Measurements from ENCODE around the gene DOCK9.
"Not testable (repeated sequence)": the region's sequence is repeated elsewhere in the genome, so short reads cannot be mapped to it uniquely, and the experiment has no call there.

The DOCK9 gene

DNA sequence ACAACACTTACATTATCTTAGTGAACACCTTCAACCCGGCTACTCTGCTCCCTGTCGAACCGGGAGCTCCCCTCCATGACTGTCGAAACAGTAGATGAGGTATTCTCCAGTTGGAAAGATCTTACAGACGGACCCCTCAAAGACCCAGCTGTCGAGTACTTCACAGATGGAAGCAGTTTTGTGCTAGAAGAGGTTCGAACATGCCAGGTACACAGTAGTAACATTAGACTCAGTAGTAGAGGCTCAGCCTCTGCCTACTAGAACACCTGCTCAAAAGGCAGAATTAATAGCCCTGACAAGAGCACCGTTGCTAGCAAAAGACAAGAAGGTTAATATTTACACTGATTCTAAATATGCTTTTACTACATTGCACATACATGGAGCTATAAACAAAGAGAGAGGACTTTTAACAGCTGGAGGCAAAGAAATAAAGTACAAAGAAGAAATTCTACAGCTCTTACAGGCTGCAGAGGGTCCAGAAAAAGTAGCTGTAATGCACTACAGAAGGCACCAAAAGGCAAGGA lies 211.8 kb downstream of the DOCK9 start:
- TF ChIP-seq, protein P1, sequence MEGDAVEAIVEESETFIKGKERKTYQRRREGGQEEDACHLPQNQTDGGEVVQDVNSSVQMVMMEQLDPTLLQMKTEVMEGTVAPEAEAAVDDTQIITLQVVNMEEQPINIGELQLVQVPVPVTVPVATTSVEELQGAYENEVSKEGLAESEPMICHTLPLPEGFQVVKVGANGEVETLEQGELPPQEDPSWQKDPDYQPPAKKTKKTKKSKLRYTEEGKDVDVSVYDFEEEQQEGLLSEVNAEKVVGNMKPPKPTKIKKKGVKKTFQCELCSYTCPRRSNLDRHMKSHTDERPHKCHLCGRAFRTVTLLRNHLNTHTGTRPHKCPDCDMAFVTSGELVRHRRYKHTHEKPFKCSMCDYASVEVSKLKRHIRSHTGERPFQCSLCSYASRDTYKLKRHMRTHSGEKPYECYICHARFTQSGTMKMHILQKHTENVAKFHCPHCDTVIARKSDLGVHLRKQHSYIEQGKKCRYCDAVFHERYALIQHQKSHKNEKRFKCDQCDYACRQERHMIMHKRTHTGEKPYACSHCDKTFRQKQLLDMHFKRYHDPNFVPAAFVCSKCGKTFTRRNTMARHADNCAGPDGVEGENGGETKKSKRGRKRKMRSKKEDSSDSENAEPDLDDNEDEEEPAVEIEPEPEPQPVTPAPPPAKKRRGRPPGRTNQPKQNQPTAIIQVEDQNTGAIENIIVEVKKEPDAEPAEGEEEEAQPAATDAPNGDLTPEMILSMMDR (conservative IDR thresholded peaks at IDR 0.05): no peak
- H3K27ac ChIP-seq: peak overlapping the region; percentile 43

DNA sequence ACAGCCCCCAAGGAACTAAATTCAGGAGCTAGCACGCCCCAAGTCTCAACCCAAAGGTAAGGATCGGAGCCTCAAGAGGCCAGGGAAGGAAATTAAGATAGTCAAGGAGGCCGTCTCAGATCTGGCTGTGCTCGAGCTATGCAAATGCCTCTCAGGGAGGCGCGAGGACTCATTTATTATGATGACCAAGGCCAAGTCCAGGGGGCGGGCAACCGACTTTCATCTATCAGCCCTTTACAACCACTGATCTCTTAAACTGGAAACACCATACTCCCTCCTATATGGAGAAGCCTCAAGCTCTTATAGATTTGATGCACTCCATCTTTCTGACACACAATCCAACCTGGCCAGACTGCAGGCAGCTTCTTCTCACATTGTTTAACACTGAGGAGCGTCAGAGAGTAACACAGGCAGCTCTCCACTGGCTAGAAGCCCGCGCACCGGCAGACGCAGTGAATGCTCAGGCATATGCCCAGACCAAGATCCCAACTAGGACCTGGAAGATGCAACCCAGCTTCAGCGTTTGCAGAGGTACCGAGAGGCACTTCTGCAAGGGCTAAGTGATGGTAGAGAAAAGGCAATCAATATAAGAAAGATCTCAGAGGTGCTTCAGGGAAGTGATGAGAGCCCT lies 215.8 kb downstream of the DOCK9 start:
- TF ChIP-seq, protein P1 (conservative IDR thresholded peaks at IDR 0.05): no peak
- H3K27ac ChIP-seq: no peak overlapping the region

DNA sequence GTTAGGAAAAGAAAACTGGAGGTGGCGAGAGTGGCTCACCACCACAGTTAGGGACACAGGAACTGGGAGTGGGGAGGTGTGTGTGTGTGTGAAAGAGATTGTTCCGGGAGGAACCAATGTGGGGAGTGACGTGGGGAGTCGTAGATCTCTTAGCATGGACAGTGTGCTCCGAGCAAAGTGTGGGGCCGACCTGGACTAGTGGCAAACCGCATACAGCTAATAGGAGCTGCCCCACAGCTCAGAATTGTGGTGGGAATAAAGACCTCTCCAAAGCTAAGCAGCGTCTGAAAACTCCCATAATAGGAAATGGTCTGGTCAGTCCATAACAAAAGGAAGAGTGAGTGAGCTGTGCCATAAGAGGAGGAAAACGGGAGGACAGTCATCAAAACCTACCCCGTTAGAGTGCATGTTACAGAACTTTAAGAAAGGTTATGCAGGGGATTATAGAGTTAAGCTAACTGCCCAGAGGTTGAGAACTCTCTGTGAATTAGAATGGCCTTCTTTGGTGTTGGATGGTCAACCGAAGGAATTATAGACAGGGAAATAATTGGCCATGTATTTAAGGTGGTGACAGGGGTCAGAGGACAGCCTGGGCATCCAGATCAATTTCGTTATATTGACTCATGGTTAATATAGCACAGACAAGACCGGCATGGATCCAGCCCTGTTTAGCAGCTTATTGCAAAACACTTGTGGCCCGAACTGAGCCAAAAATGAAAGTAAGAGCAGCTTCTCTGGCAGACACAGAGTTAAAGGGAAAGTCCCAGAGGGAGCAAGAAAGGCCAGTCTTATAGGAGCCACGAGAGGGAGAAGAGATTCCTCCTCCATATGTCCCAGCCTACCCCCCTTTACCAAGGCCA lies 216.5 kb downstream of the DOCK9 start:
- H3K27ac ChIP-seq: no peak overlapping the region
- TF ChIP-seq, protein P1 (conservative IDR thresholded peaks at IDR 0.05): no peak

DNA sequence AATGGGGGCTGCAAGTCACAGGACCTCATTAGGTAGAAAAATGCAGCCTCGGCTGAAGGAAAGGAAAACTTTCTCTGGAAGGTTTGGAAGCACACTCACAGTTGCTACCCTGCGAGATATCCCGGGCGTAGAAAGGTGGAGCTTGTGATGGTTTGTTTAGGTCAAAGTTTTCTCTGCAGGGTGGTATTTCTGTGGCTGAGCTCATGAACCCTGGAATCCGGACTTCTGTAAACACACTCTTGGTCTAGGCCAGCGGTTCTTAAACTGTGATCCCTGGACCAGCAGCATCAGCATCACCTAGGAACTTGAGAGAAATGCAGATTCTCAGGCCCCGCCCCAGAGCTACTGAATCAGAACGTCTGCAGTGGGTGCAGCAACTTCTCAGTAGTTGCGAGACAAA lies 222.1 kb downstream of the DOCK9 start:
- TF ChIP-seq, protein P1 (conservative IDR thresholded peaks at IDR 0.05): no peak
- no peak overlapping the region for H3K27ac ChIP-seq

DNA sequence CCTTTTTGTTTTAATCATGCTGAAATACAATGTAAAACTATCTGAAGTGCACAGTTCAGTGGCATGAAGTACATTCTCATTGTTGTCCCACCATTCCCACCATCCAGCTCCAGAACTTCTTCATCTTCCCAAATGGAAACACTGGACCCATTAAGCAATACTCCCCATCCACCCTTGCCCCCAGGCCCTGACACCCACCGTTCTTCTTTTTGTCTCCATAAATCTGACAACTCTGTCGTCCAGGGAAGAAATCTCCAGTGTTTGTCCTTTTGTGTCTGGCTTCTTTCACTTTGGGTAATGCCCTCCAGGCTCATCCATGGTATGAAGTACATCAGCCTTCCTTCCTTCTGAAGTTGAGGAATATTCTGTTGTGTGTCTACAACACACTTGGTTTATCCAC lies 222.7 kb downstream of the DOCK9 start:
- TF ChIP-seq, protein P1 (conservative IDR thresholded peaks at IDR 0.05): no peak

DNA sequence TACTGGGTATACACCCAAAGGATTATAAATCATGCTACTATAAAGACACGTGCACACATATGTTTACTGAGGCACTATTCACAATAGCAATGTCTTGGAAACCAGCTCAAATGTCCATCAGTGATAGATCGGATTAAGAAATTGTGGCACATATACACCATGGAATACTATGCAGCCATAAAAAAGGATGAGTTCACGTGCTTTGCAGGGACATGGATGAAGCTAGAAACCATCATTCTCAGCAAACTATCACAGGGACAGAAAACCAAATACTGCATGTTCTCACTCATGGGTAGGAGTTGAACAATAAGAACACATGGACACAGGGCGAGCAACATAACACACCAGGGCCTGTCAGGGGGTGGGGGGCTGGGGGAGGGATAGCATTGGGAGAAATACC lies 223.4 kb downstream of the DOCK9 start:
- H3K27ac ChIP-seq: not testable (repeated sequence)

More for the DNA sequence above, 222.7 kb downstream of the DOCK9 start:
- no peak overlapping the region for H3K27ac ChIP-seq

DNA sequence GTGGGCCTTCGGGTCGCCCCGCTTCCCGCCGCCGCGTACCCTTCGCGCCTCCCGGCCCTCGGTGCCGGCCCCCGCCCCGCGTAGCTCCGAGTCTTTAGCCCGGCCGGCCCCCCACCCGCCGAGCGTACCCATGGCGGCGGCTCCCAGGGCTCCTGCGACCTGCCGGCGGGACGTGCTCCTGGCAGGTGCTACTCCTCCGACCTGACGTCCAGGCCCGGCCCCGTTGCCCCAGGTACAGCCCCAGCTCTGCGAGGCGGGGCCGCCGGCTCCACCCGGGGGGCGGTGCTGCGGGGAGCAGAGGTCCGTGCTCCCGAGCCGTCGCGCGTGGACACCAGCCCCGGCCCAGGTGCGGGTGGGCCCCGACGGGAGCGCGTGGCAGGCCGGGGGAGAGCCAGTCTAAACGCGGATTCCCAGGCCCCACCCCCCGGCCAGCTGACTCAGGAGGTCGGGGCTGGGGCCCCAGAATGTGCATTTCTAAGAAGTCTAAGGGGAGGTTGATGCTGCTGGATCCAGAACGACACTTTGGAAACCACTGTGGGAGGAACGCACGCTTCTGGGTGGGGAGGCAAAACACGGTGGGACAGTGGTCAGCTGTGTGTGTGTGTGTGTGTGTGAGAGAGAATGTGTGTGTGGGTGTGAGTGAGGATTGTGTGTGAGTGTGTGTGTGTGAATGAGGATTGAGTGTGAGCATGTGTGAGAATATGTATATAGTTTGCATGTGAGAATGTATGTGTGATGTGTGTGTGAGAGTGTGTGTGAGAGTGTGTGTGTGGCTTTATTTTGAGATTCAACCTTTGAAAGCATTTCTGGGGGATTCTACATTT lies 225.2 kb downstream of the DOCK9 start, which contains the start of gene SLC15A1:
Gene SLC15A1, minus strand, starts transcription at position 206 of the 824 bp plus-strand sequence. Its CDS starts 74 bp downstream, at position 132.
- H3K27ac ChIP-seq: peak within 1 kb of the TSS; percentile 28; the same call in 1 of the 2 replicates
- TF ChIP-seq, protein P1 (conservative IDR thresholded peaks at IDR 0.05): no peak

Data from VCaP (cell line).